Measurements from ENCODE around the gene TIGD6. TPM values are rescaled to one million over a fixed set of nuclear protein-coding genes. Genes with fewer than 3 reads are reported as not detected.

Gene TIGD6
- total and polyA plus RNA-seq, 2 of the 4 experiments (the other 2 are of a cell fraction), result 5.8 to 6.6 TPM

DNA sequence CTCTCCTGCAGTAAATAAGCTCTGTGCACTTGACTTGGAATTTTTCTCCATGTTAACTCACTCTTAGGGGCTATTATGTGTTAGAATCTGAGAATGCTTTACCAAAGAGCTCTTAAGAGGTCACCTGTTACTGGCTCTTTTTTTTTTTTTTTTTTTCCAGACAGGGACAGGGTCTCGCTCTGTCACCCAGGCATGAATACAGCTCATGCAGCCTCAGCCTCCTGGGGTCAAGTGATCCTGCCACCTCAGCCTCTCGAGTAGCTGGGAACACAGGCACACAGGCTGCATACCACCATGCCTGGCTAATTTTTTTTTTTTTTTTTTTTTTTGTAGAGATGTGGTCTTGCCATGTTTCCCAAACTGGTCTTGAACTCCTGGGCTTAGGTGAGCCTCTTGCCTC, 22.2 kb upstream of the TIGD6 start:
- H2BK120ac ChIP-seq (ENCODE audit: low read depth, low read length), result peak overlapping the region; percentile 53; the same call in 1 of the 2 replicates
- TF ChIP-seq RAD21 (IDR thresholded peaks at IDR 0.05; ENCODE audit: low read length), result no peak
- TF ChIP-seq MAFK (IDR thresholded peaks at IDR 0.05; ENCODE audit: low read depth, low read length), result no peak
- TF ChIP-seq MXI1 (IDR thresholded peaks at IDR 0.05; ENCODE audit: borderline replicate concordance, low read depth, low read length), result no peak
- no peak for TF ChIP-seq NFE2L2 (IDR thresholded peaks at IDR 0.05; ENCODE audit: low read depth, low read length)
- TF ChIP-seq MAZ (IDR thresholded peaks at IDR 0.05; ENCODE audit: borderline replicate concordance, low read depth, low read length), result no peak
- TF ChIP-seq, protein P1, sequence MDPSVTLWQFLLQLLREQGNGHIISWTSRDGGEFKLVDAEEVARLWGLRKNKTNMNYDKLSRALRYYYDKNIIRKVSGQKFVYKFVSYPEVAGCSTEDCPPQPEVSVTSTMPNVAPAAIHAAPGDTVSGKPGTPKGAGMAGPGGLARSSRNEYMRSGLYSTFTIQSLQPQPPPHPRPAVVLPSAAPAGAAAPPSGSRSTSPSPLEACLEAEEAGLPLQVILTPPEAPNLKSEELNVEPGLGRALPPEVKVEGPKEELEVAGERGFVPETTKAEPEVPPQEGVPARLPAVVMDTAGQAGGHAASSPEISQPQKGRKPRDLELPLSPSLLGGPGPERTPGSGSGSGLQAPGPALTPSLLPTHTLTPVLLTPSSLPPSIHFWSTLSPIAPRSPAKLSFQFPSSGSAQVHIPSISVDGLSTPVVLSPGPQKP (IDR thresholded peaks at IDR 0.05; ENCODE audit: borderline replicate concordance, low read depth, low read length), result no peak
- TF ChIP-seq BHLHE40 (IDR thresholded peaks at IDR 0.05; ENCODE audit: low read depth, low read length), result no peak
- TF ChIP-seq, protein P2, sequence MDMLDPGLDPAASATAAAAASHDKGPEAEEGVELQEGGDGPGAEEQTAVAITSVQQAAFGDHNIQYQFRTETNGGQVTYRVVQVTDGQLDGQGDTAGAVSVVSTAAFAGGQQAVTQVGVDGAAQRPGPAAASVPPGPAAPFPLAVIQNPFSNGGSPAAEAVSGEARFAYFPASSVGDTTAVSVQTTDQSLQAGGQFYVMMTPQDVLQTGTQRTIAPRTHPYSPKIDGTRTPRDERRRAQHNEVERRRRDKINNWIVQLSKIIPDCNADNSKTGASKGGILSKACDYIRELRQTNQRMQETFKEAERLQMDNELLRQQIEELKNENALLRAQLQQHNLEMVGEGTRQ (IDR thresholded peaks at IDR 0.05; ENCODE audit: low read depth, low read length), result no peak
- no peak for TF ChIP-seq FOS (IDR thresholded peaks at IDR 0.05; ENCODE audit: low read depth, low read length)
- TF ChIP-seq, protein P3, sequence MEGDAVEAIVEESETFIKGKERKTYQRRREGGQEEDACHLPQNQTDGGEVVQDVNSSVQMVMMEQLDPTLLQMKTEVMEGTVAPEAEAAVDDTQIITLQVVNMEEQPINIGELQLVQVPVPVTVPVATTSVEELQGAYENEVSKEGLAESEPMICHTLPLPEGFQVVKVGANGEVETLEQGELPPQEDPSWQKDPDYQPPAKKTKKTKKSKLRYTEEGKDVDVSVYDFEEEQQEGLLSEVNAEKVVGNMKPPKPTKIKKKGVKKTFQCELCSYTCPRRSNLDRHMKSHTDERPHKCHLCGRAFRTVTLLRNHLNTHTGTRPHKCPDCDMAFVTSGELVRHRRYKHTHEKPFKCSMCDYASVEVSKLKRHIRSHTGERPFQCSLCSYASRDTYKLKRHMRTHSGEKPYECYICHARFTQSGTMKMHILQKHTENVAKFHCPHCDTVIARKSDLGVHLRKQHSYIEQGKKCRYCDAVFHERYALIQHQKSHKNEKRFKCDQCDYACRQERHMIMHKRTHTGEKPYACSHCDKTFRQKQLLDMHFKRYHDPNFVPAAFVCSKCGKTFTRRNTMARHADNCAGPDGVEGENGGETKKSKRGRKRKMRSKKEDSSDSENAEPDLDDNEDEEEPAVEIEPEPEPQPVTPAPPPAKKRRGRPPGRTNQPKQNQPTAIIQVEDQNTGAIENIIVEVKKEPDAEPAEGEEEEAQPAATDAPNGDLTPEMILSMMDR (conservative IDR thresholded peaks at IDR 0.05; ENCODE audit: low read depth, low read length), result no peak
- no peak for TF ChIP-seq RCOR1 (IDR thresholded peaks at IDR 0.05; ENCODE audit: insufficient replicate concordance, low read length)
- TF ChIP-seq RFX5 (IDR thresholded peaks at IDR 0.05; ENCODE audit: low read depth, low read length), result no peak
- no peak for TF ChIP-seq CHD1 (IDR thresholded peaks at IDR 0.05; ENCODE audit: low read depth, low read length)
- TF ChIP-seq SMC3 (IDR thresholded peaks at IDR 0.05; ENCODE audit: low read depth, low read length), result no peak
- no peak for TF ChIP-seq POLR2A (IDR thresholded peaks at IDR 0.05; ENCODE audit: low read depth, low read length)
- H2BK20ac ChIP-seq (ENCODE audit: low read depth, low read length), result peak overlapping the region; percentile 47; the same call in 1 of the 2 replicates
- H3K14ac ChIP-seq (replicated peaks; ENCODE audit: low read depth, low read length), result peak overlapping the region; percentile 64; the same call in 1 of the 2 replicates
- no peak overlapping the region for H4K91ac ChIP-seq (ENCODE audit: insufficient read depth, low read depth, low read length)
- H4K8ac ChIP-seq (ENCODE audit: low read depth in 2 of 2, low read length in 2 of 2), result peak overlapping the region in 1 of 2 experiments; percentile 50; a peak in 1 of 4 replicates
- dilution Hi-C loops (cut with HindIII; ENCODE audit: low sequenced_read_pairs, unreplicated experiment) (no loop called here), in situ Hi-C loops (cut with MboI; ENCODE audit: low sequenced_read_pairs) (no loop called here), intact Hi-C loops (cut with micrococcal nuclease) (no loop called here)
- ChIA-PET POLR2A (ENCODE audit: unreplicated experiment) (no interaction called here), CTCF (interaction anchor here (1.7 kb wide), 1 partner anchor 18 kb away, joined by 3 read pairs; no protein-coding TSS in a partner anchor)
- DNase-seq (no peak), ATAC-seq (ENCODE audit: low read depth) (no peak)
- no peak overlapping the region for H3K4me3 ChIP-seq (ENCODE audit: insufficient read depth, low read depth, low read length)
- H3K79me1 ChIP-seq (ENCODE audit: low read depth in 1 of 2, low read length in 2 of 2), result peaks cover 31 to 54% of the 10 kb centered on the region in 2 experiments
- H2AK5ac ChIP-seq (ENCODE audit: low read depth, low read length), result peak overlapping the region; percentile 66; the same call in 1 of the 2 replicates
- H3K9me1 ChIP-seq (ENCODE audit: insufficient read depth, low read length), result peaks cover 7% of the 10 kb centered on the region
- peak overlapping the region; percentile 17 for H2BK5ac ChIP-seq (ENCODE audit: low read depth, low read length, poor library complexity, severe bottlenecking)
- no peak overlapping the region for H3K9ac ChIP-seq (ENCODE audit: low read depth, low read length)
- BruUV-seq (replicated peaks), result no TSS peak
- H3K4me1 ChIP-seq (ENCODE audit: control insufficient read depth, insufficient read depth, low read length), result peaks cover 12% of the 10 kb centered on the region
- no peak overlapping the region for H2AFZ ChIP-seq (replicated peaks; ENCODE audit: low read length, poor library complexity)
- H3K4ac ChIP-seq (ENCODE audit: low read depth, low read length), result peak overlapping the region; percentile 65; the same call in 1 of the 2 replicates
- no peak overlapping the region for H2AK9ac ChIP-seq (replicated peaks; ENCODE audit: low read depth, low read length, poor library complexity)
- peak overlapping the region; percentile 75; the same call in 1 of the 2 replicates for H3K23ac ChIP-seq (ENCODE audit: low read depth, low read length)
- H3K56ac ChIP-seq (ENCODE audit: extremely low read depth, insufficient read depth, low read length), result no peak overlapping the region
- peak overlapping the region; percentile 47; the same call in 1 of the 2 replicates for H3K4me2 ChIP-seq (ENCODE audit: low read depth, low read length)
- H3K27me3 ChIP-seq (ENCODE audit: control insufficient read depth, insufficient read depth, low read length), result no peaks in the 10 kb centered on the region
- no CpG with 5 or more reads among the region's 2 CpGs for WGBS, 2 experiments (ENCODE audit: extremely low coverage in 2 of 2, insufficient read length in 1 of 2)
- H4K20me1 ChIP-seq (ENCODE audit: insufficient read depth, low read length), result no peaks in the 10 kb centered on the region
- no peak overlapping the region for H2BK15ac ChIP-seq (ENCODE audit: low read depth, low read length)
- no peak overlapping the region; the same call in 1 of the 2 replicates for H3K18ac ChIP-seq (ENCODE audit: low read depth, low read length)
- H4K5ac ChIP-seq (ENCODE audit: low read depth, low read length), result no peak overlapping the region
- peaks cover 31% of the 10 kb centered on the region for H3K36me3 ChIP-seq (ENCODE audit: control insufficient read depth, insufficient read depth, low read length)
- no peaks in the 10 kb centered on the region for H3K9me3 ChIP-seq (ENCODE audit: control insufficient read depth, insufficient read depth, low read length)
- no peak overlapping the region for H3K27ac ChIP-seq (ENCODE audit: insufficient read depth, low read length)
